ENCODE measurements around the gene ANKMY1. TPM values are rescaled to one million over a fixed set of nuclear protein-coding genes. Genes with fewer than 3 reads are reported as not detected.

ANKMY1 gene
- total RNA-seq, 1 donor from 2014 or later: 7.2 TPM

GRCh38 chr2:240473211-240473610 lies 84.6 kb downstream of the ANKMY1 start:
- H2AFZ ChIP-seq (ENCODE audit: low read depth, low read length): no peak overlapping the region
- TF ChIP-seq EZH2 (IDR thresholded peaks at IDR 0.05; ENCODE audit: insufficient read depth, low read length): no peak
- Mint-ChIP-seq H3K4me3 (ENCODE audit: unreplicated experiment) (no peak overlapping the region), H3K27me3 (ENCODE audit: low read depth, unreplicated experiment) (peaks cover 6% of the 10 kb centered on the region), H3K9me3 (ENCODE audit: unreplicated experiment) (peaks cover 15% of the 10 kb centered on the region), H3K36me3 (ENCODE audit: low read depth, unreplicated experiment) (peaks cover 5% of the 10 kb centered on the region), H3K4me1 (ENCODE audit: low read depth, unreplicated experiment) (peaks cover 14% of the 10 kb centered on the region), H3K27ac (ENCODE audit: unreplicated experiment) (no peak overlapping the region)
- no peak overlapping the region for H3K27ac ChIP-seq (ENCODE audit: low read depth, low read length)
- H3K79me2 ChIP-seq (ENCODE audit: insufficient read depth, low read length): no peaks in the 10 kb centered on the region
- H3K27me3 ChIP-seq (ENCODE audit: insufficient read depth, low read length): no peaks in the 10 kb centered on the region
- no peaks in the 10 kb centered on the region for H3K36me3 ChIP-seq (ENCODE audit: insufficient read depth, low read length)
- no peaks in the 10 kb centered on the region for H3K9me3 ChIP-seq (ENCODE audit: insufficient read depth, low read depth, low read length)
- DNase-seq (ENCODE audit: low read depth) (no peak), FAIRE-seq (no peak)
- peaks cover 10% of the 10 kb centered on the region for H4K20me1 ChIP-seq (ENCODE audit: insufficient read depth, low read length)
- H3K9ac ChIP-seq (ENCODE audit: low read length): no peak overlapping the region
- no peak overlapping the region for H3K4me3 ChIP-seq (ENCODE audit: insufficient read depth, low read depth, low read length)
- H3K4me2 ChIP-seq (ENCODE audit: low read length): no peak overlapping the region
- H3K4me1 ChIP-seq (ENCODE audit: insufficient read depth, low read length): no peaks in the 10 kb centered on the region

- no peaks in the 10 kb centered on the region for H3K27me3 ChIP-seq (ENCODE audit: insufficient read depth, low read length)
- DNase-seq (ENCODE audit: low read depth): no peak
- Mint-ChIP-seq H3K4me3 (ENCODE audit: unreplicated experiment) (no peak overlapping the region), H3K36me3 (ENCODE audit: low read depth, unreplicated experiment) (peaks cover 5% of the 10 kb centered on the region), H3K4me1 (ENCODE audit: low read depth, unreplicated experiment) (peaks cover 14% of the 10 kb centered on the region), H3K27me3 (ENCODE audit: low read depth, unreplicated experiment) (peaks cover 3% of the 10 kb centered on the region), H3K9me3 (ENCODE audit: unreplicated experiment) (peaks cover 15% of the 10 kb centered on the region), H3K27ac (ENCODE audit: unreplicated experiment) (no peak overlapping the region)
- no peak overlapping the region for H2AFZ ChIP-seq (ENCODE audit: low read depth, low read length)
- no peaks in the 10 kb centered on the region for H3K4me1 ChIP-seq (ENCODE audit: insufficient read depth, low read length)
- no peaks in the 10 kb centered on the region for H3K79me2 ChIP-seq (ENCODE audit: insufficient read depth, low read length)
- no peak overlapping the region for H3K27ac ChIP-seq (ENCODE audit: low read depth, low read length)
- no peak overlapping the region for H3K9ac ChIP-seq (ENCODE audit: low read length)
- H3K4me3 ChIP-seq (ENCODE audit: insufficient read depth, low read depth, low read length): no peak overlapping the region
- no peaks in the 10 kb centered on the region for H3K36me3 ChIP-seq (ENCODE audit: insufficient read depth, low read length)
- H3K9me3 ChIP-seq (ENCODE audit: insufficient read depth, low read depth, low read length): no peaks in the 10 kb centered on the region
- peaks cover 19% of the 10 kb centered on the region for H4K20me1 ChIP-seq (ENCODE audit: insufficient read depth, low read length)
- no peak for TF ChIP-seq CTCF (IDR thresholded peaks at IDR 0.05; ENCODE audit: insufficient read depth, low read depth, low read length)
- TF ChIP-seq EZH2 (IDR thresholded peaks at IDR 0.05; ENCODE audit: insufficient read depth, low read length): no peak
- H3K4me2 ChIP-seq (ENCODE audit: low read length): no peak overlapping the region
- no peak for FAIRE-seq
These were observed 85.6 kb downstream of the ANKMY1 start for GRCh38 chr2:240472078-240472790.

- Mint-ChIP-seq H3K36me3 (ENCODE audit: low read depth, unreplicated experiment) (peaks cover 5% of the 10 kb centered on the region), H3K4me1 (ENCODE audit: low read depth, unreplicated experiment) (peaks cover 14% of the 10 kb centered on the region), H3K4me3 (ENCODE audit: unreplicated experiment) (no peak overlapping the region), H3K27me3 (ENCODE audit: low read depth, unreplicated experiment) (no peaks in the 10 kb centered on the region), H3K9me3 (ENCODE audit: unreplicated experiment) (peaks cover 15% of the 10 kb centered on the region), H3K27ac (ENCODE audit: unreplicated experiment) (peak overlapping the region; percentile 47)
- no peak overlapping the region for H3K4me3 ChIP-seq (ENCODE audit: insufficient read depth, low read depth, low read length)
- H3K27ac ChIP-seq (ENCODE audit: low read depth, low read length): no peak overlapping the region
- H3K4me1 ChIP-seq (ENCODE audit: insufficient read depth, low read length): no peaks in the 10 kb centered on the region
- no peaks in the 10 kb centered on the region for H3K79me2 ChIP-seq (ENCODE audit: insufficient read depth, low read length)
- TF ChIP-seq CTCF (IDR thresholded peaks at IDR 0.05; ENCODE audit: insufficient read depth, low read depth, low read length): no peak
- TF ChIP-seq EZH2 (IDR thresholded peaks at IDR 0.05; ENCODE audit: insufficient read depth, low read length): no peak
- no peak for FAIRE-seq
- peaks cover 27% of the 10 kb centered on the region for H4K20me1 ChIP-seq (ENCODE audit: insufficient read depth, low read length)
- H2AFZ ChIP-seq (ENCODE audit: low read depth, low read length): no peak overlapping the region
- no peak overlapping the region for H3K9ac ChIP-seq (ENCODE audit: low read length)
- no peaks in the 10 kb centered on the region for H3K9me3 ChIP-seq (ENCODE audit: insufficient read depth, low read depth, low read length)
- no peaks in the 10 kb centered on the region for H3K27me3 ChIP-seq (ENCODE audit: insufficient read depth, low read length)
- H3K36me3 ChIP-seq (ENCODE audit: insufficient read depth, low read length): no peaks in the 10 kb centered on the region
- no peak for DNase-seq (ENCODE audit: low read depth)
- no peak overlapping the region for H3K4me2 ChIP-seq (ENCODE audit: low read length)
These were observed 88.0 kb downstream of the ANKMY1 start for GRCh38 chr2:240469740-240470139.

All from astrocyte (in vitro differentiated cells and primary cell).